GM12878 (cell line): Measurements from ENCODE around the gene EPB41L1. TPM values are rescaled to one million over a fixed set of nuclear protein-coding genes. Genes with fewer than 3 reads are reported as not detected.

Experiments used
- ATAC-seq: fragments of 200-7000 bp; cut with Tn5 transposase; 3 replicates; pipeline ENCODE4 v1.9.1; 2020; ENCODE audit warnings: mild to moderate bottlenecking, moderate library complexity
- BruUV-seq: library from RNA; stranded (reverse); fragments of 400-500 nt; replicated peaks from 2 replicates; lab custom pipeline; 2021; lab: Mats Ljungman, UMichigan
- CTCF ChIA-PET: fragments of 300-600 bp; sonication (Branson Sonifier 250); formaldehyde crosslinking; extraction: SDS; loops from one replicate; lab custom pipeline; 2021; ENCODE audit warnings: inconsistent platforms; lab: Yijun Ruan, JAX
- POLR2A ChIA-PET: fragments of 350-600 bp; formaldehyde crosslinking; extraction: SDS; loops from one replicate; lab custom pipeline; 2021; ENCODE audit warnings: inconsistent platforms; lab: Charles Lee
- RAD21 ChIA-PET: fragments of 300-600 bp; sonication (Branson Sonifier 250); formaldehyde crosslinking; loops from one replicate; lab custom pipeline; 2023; ENCODE audit warnings: antibody characterized with exemption; ENCODE audit not compliant: unreplicated experiment; lab: Charles Lee
- SMC1A ChIA-PET: fragments of 300-600 bp; sonication (Branson Sonifier 250); formaldehyde crosslinking; loops from one replicate; lab custom pipeline; 2023; ENCODE audit not compliant: unreplicated experiment, uncharacterized antibody; lab: Charles Lee
- DNase-seq: peaks from one replicate; pipeline ENCODE4 v3.0.0-alpha.2; 2011; ENCODE audit warnings: low read depth, low spot score
- FAIRE-seq: peaks from 3 replicates; lab custom pipeline; 2011; peaks lifted over from hg19 to GRCh38; lab: Jason Lieb, UNC
- H2AFZ ChIP-seq: 2 replicates; pipeline ENCODE4 v1.6.0; 2011; ENCODE audit warnings: low read depth, low read length, control low read depth; ENCODE audit not compliant: control insufficient read depth
- H3K27ac ChIP-seq: 2 replicates; pipeline ENCODE4 v1.5.1; 2011; ENCODE audit warnings: control low read depth; ENCODE audit not compliant: control insufficient read depth, insufficient read depth
- H3K27me3 ChIP-seq, 2 experiments: replicated peaks in 1 of 2; 2 replicates each; pipeline versions ENCODE4 v1.6.0 to v1.6.1; 2011; ENCODE audit warnings: low read length in 1 of 2; ENCODE audit not compliant: control insufficient read depth in 2 of 2, insufficient read depth in 2 of 2
- H3K36me3 ChIP-seq, 2 experiments: 2 replicates each; pipeline ENCODE4 v1.5.1; 2011; ENCODE audit warnings: low read length in 1 of 2; ENCODE audit not compliant: control insufficient read depth in 2 of 2, insufficient read depth in 2 of 2
- H3K4me1 ChIP-seq: 2 replicates; pipeline ENCODE4 v1.6.1; 2011; ENCODE audit warnings: mild to moderate bottlenecking, low read length, moderate library complexity, mixed read lengths; ENCODE audit not compliant: control insufficient read depth, insufficient read depth
- H3K4me2 ChIP-seq: 2 replicates; pipeline ENCODE4 v1.6.0; 2011; ENCODE audit warnings: control low read depth; ENCODE audit not compliant: control insufficient read depth, insufficient read depth
- H3K4me3 ChIP-seq: fragments of 200-600 bp; sonication (generic); 2 replicates; pipeline ENCODE4 v1.5.1; 2016
- H3K79me2 ChIP-seq: 2 replicates; pipeline ENCODE4 v1.6.0; 2011; ENCODE audit warnings: low read length; ENCODE audit not compliant: control insufficient read depth, insufficient read depth
- H3K9ac ChIP-seq: 2 replicates; pipeline ENCODE4 v1.8.0; 2011; ENCODE audit warnings: low read length, control low read depth, mixed read lengths; ENCODE audit not compliant: control insufficient read depth, insufficient read depth
- H3K9me3 ChIP-seq: replicated peaks from 3 replicates; pipeline ENCODE4 v1.5.1; 2011; ENCODE audit warnings: mild to moderate bottlenecking, low read length; ENCODE audit not compliant: control insufficient read depth, insufficient read depth
- H4K20me1 ChIP-seq: 2 replicates; pipeline ENCODE4 v1.6.0; 2011; ENCODE audit not compliant: control insufficient read depth, insufficient read depth
- BCL11A ChIP-seq: IDR thresholded peaks from 2 replicates; pipeline ENCODE4 v1.6.1; 2011; ENCODE audit warnings: low read depth, low read length
- EGR1 ChIP-seq, 2 experiments: IDR thresholded peaks; 1 replicate in 1 of 2; 2 replicates in 1 of 2; pipeline ENCODE4 v1.6.1; 2011 to 2012; ENCODE audit warnings: low read depth in 2 of 2, low read length in 2 of 2, borderline replicate concordance in 1 of 2, mild to moderate bottlenecking in 1 of 2, moderate library complexity in 1 of 2
- FOS ChIP-seq: IDR thresholded peaks from 3 replicates; pipeline ENCODE4 v1.6.1; 2011; ENCODE audit warnings: borderline replicate concordance; ENCODE audit not compliant: insufficient read length; ENCODE audit errors: extremely low read depth
- IRF4 ChIP-seq: IDR thresholded peaks from 2 replicates; pipeline ENCODE4 v1.6.1; 2011; ENCODE audit warnings: low read depth, low read length
- JUNB ChIP-seq: IDR thresholded peaks from 2 replicates; pipeline ENCODE4 v1.6.1; 2016; ENCODE audit warnings: antibody characterized with exemption, mild to moderate bottlenecking
- JUND ChIP-seq: IDR thresholded peaks from 2 replicates; pipeline ENCODE4 v1.6.1; 2012; ENCODE audit warnings: low read depth, mild to moderate bottlenecking, low read length, improper control_type of control experiment, moderate library complexity
- KDM1A ChIP-seq: fragments of 200-600 bp; sonication (generic); IDR thresholded peaks from 2 replicates; pipeline ENCODE4 v1.6.1; 2016; ENCODE audit warnings: borderline replicate concordance
- KLF5 ChIP-seq: fragments of 450-650 bp; IDR thresholded peaks from 2 replicates; pipeline ENCODE4 v1.6.1; 2014; ENCODE audit warnings: mild to moderate bottlenecking; ENCODE audit not compliant: partially characterized antibody
- POU2F2 ChIP-seq: IDR thresholded peaks from 3 replicates; pipeline ENCODE4 v1.6.1; 2011; ENCODE audit warnings: low read depth, mild to moderate bottlenecking, low read length, borderline replicate concordance
- SIX5 ChIP-seq: IDR thresholded peaks from 2 replicates; pipeline ENCODE4 v1.6.1; 2011; ENCODE audit warnings: mild to moderate bottlenecking, low read depth, low read length, moderate library complexity; ENCODE audit not compliant: severe bottlenecking
- SMAD5 ChIP-seq: IDR thresholded peaks from 2 replicates; pipeline ENCODE4 v1.6.1; 2016; ENCODE audit warnings: antibody characterized with exemption, low read depth
- SRF ChIP-seq, 2 experiments: IDR thresholded peaks; 2 replicates each; pipeline ENCODE4 v1.6.1; 2011; ENCODE audit warnings: low read depth in 2 of 2, low read length in 2 of 2, mild to moderate bottlenecking in 1 of 2, moderate library complexity in 1 of 2
- SUPT20H ChIP-seq: IDR thresholded peaks from 2 replicates; pipeline ENCODE4 v1.6.1; 2011; ENCODE audit warnings: low read depth, mild to moderate bottlenecking, low read length, moderate library complexity, borderline replicate concordance; ENCODE audit not compliant: control insufficient read depth
- TCF3 ChIP-seq: IDR thresholded peaks from 2 replicates; pipeline ENCODE4 v1.6.1; 2012; ENCODE audit warnings: low read depth, mild to moderate bottlenecking, low read length, borderline replicate concordance; ENCODE audit not compliant: insufficient read depth
- ZNF217 ChIP-seq: fragments of 450-650 bp; IDR thresholded peaks from 2 replicates; pipeline ENCODE4 v1.6.1; 2017; ENCODE audit warnings: antibody characterized with exemption, mild to moderate bottlenecking
- WGBS: methylation state at CpG from one replicate; pipeline ENCODE4 v1.1.6; 2016; ENCODE audit warnings: low lambda C conversion rate; ENCODE audit not compliant: insufficient replicate concordance, insufficient coverage; ENCODE audit errors: missing lambda C conversion rate; 5-methylcytosine and 5-hydroxymethylcytosine counted together
- in situ Hi-C: fragments of 300-500 bp; cut with MboI; formaldehyde crosslinking; loops from 9 replicates; pipeline ENCODE4 v1.14.3; 2018; ENCODE audit warnings: mixed read lengths
- intact Hi-C: fragments of 100-400 bp; cut with micrococcal nuclease; formaldehyde crosslinking; loops from one replicate; pipeline ENCODE4 v1.14.2; 2022; ENCODE audit not compliant: unreplicated experiment
- polyA plus RNA-seq, 11 experiments: library from polyadenylated mRNA; depleted of rRNA in 4 of 11; unstranded in 6 of 11; stranded (reverse) in 5 of 11; fragments of >200 nt; fragmentation: Nextera tagmentation in 4 of 11; fragmentation: Illumina TruSeq in 1 of 11; extraction: Ambion mirVana in 4 of 11; extraction: Trizol in 1 of 11; gene quantifications; 1 replicate in 1 of 11; 2 replicates in 10 of 11; pipeline versions ENCODE4 v1.2.1 to v1.2.3, GENCODE V29; 2011 to 2016; ENCODE audit warnings: inconsistent platforms in 2 of 11, missing spikeins in 2 of 11, low read depth in 1 of 11
- total RNA-seq, 4 experiments: library from RNA; depleted of rRNA in 3 of 4; stranded (reverse); fragments of >200 nt in 3 of 4; fragmentation: Illumina TruSeq in 1 of 4; extraction: Trizol in 1 of 4; gene quantifications; 2 replicates each; pipeline versions ENCODE4 v1.2.1 to v1.2.3, GENCODE V29; 2013 to 2021
- TF ChIP-seq, protein P1 (sequence below): IDR thresholded peaks from 2 replicates; pipeline ENCODE4 v1.6.1; 2011; ENCODE audit warnings: low read depth, mild to moderate bottlenecking, low read length, moderate library complexity, borderline replicate concordance; ENCODE audit errors: extremely low read depth
- TF ChIP-seq, protein P2 (sequence below): fragments of 450-650 bp; IDR thresholded peaks from 2 replicates; pipeline ENCODE4 v1.6.1; 2017; ENCODE audit warnings: mild to moderate bottlenecking, low read depth, inconsistent platforms; ENCODE audit not compliant: poor library complexity, severe bottlenecking
- TF ChIP-seq, protein P3 (sequence below): IDR thresholded peaks from 2 replicates; pipeline ENCODE4 v1.6.1; 2012; ENCODE audit warnings: low read depth, low read length, improper control_type of control experiment
- TF ChIP-seq, protein P4 (sequence below): fragments of 450-650 bp; IDR thresholded peaks from 2 replicates; pipeline ENCODE4 v1.6.1; 2017; ENCODE audit warnings: antibody characterized with exemption, mild to moderate bottlenecking, moderate library complexity

Gene EPB41L1
- total and polyA plus RNA-seq, 10 of the 15 experiments (the other 5 are each of a cell fraction or from before 2014, with no cell fraction given), result 0.08 to 3.2 (median 0.31) TPM

DNA sequence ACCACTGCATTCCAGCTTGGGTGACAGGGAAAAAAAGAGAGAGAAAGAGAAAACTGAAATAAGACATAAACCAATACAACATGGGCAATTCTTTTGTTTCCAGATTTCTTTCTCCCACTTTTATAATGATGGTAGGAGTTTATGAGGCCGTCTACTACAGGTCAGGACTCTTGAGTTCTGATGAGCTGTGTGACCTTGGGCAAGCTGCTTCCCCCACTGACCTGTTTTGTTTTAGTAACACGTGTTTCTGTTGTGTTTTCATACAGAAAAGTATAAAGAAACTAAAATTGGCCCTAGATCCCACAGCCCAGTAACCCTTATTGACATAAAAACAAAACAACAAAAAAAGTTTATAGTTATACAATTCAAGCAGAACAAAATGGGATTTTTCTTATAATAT lies 58.8 kb downstream of the EPB41L1 start:
- Histone ChIP-seq H3K4me3 (no peak overlapping the region), H3K9me3 (no peaks in the 10 kb centered on the region), H3K27ac (no peak overlapping the region), H3K9ac (no peak overlapping the region), H3K36me3 (no peaks in the 10 kb centered on the region), H3K4me2 (no peak overlapping the region), H4K20me1 (no peaks in the 10 kb centered on the region), H3K79me2 (no peaks in the 10 kb centered on the region), H2AFZ (no peak overlapping the region), H3K4me1 (no peaks in the 10 kb centered on the region), H3K27me3 (no peaks in the 10 kb centered on the region; a peak in 1 of 4 replicates)
- BruUV-seq, result no TSS peak
- ChIA-PET POLR2A (no interaction called here), RAD21 (interaction anchor here (1.3 kb wide), 1 partner anchor 226 kb away, joined by 9 read pairs; no protein-coding TSS in a partner anchor), CTCF (interaction anchor here (0.6 to 3.8 kb wide), 9 partner anchors 11 to 831 kb away, joined by 3 to 25 read pairs (median 4); no protein-coding TSS in a partner anchor), SMC1A (interaction anchor here (0.9 to 2.5 kb wide), 4 partner anchors 11 to 236 kb away, joined by 3 to 14 read pairs (median 4); no protein-coding TSS in a partner anchor)
- 17% methylated on average over 2 of the region's 2 CpGs for WGBS
- in situ Hi-C loops (no loop called here), intact Hi-C loops (no loop called here)
- ATAC-seq (no peak), DNase-seq (no peak), FAIRE-seq (no peak)
- TF ChIP-seq, protein P1, sequence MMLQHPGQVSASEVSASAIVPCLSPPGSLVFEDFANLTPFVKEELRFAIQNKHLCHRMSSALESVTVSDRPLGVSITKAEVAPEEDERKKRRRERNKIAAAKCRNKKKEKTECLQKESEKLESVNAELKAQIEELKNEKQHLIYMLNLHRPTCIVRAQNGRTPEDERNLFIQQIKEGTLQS, result no peak
- no peak for TF ChIP-seq SUPT20H
- TF ChIP-seq SRF (IDR thresholded peaks at IDR 0.05; ENCODE audit: low read depth in 2 of 2, low read length in 2 of 2), result no peak
- no peak for TF ChIP-seq JUND
- TF ChIP-seq SMAD5, result no peak
- no peak for TF ChIP-seq BCL11A
- TF ChIP-seq SIX5, result no peak
- no peak for TF ChIP-seq JUNB
- TF ChIP-seq, protein P2, sequence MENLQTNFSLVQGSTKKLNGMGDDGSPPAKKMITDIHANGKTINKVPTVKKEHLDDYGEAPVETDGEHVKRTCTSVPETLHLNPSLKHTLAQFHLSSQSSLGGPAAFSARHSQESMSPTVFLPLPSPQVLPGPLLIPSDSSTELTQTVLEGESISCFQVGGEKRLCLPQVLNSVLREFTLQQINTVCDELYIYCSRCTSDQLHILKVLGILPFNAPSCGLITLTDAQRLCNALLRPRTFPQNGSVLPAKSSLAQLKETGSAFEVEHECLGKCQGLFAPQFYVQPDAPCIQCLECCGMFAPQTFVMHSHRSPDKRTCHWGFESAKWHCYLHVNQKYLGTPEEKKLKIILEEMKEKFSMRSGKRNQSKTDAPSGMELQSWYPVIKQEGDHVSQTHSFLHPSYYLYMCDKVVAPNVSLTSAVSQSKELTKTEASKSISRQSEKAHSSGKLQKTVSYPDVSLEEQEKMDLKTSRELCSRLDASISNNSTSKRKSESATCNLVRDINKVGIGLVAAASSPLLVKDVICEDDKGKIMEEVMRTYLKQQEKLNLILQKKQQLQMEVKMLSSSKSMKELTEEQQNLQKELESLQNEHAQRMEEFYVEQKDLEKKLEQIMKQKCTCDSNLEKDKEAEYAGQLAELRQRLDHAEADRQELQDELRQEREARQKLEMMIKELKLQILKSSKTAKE, result no peak
- TF ChIP-seq, protein P3, sequence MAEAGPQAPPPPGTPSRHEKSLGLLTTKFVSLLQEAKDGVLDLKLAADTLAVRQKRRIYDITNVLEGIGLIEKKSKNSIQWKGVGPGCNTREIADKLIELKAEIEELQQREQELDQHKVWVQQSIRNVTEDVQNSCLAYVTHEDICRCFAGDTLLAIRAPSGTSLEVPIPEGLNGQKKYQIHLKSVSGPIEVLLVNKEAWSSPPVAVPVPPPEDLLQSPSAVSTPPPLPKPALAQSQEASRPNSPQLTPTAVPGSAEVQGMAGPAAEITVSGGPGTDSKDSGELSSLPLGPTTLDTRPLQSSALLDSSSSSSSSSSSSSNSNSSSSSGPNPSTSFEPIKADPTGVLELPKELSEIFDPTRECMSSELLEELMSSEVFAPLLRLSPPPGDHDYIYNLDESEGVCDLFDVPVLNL, result no peak
- no peak for TF ChIP-seq TCF3
- TF ChIP-seq KLF5, result no peak
- TF ChIP-seq IRF4, result no peak
- no peak for TF ChIP-seq ZNF217
- TF ChIP-seq, protein P4, sequence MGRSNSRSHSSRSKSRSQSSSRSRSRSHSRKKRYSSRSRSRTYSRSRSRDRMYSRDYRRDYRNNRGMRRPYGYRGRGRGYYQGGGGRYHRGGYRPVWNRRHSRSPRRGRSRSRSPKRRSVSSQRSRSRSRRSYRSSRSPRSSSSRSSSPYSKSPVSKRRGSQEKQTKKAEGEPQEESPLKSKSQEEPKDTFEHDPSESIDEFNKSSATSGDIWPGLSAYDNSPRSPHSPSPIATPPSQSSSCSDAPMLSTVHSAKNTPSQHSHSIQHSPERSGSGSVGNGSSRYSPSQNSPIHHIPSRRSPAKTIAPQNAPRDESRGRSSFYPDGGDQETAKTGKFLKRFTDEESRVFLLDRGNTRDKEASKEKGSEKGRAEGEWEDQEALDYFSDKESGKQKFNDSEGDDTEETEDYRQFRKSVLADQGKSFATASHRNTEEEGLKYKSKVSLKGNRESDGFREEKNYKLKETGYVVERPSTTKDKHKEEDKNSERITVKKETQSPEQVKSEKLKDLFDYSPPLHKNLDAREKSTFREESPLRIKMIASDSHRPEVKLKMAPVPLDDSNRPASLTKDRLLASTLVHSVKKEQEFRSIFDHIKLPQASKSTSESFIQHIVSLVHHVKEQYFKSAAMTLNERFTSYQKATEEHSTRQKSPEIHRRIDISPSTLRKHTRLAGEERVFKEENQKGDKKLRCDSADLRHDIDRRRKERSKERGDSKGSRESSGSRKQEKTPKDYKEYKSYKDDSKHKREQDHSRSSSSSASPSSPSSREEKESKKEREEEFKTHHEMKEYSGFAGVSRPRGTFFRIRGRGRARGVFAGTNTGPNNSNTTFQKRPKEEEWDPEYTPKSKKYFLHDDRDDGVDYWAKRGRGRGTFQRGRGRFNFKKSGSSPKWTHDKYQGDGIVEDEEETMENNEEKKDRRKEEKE, result no peak
- no peak for TF ChIP-seq FOS
- no peak for TF ChIP-seq KDM1A
- no peak for TF ChIP-seq POU2F2
- no peak for TF ChIP-seq EGR1 (IDR thresholded peaks at IDR 0.05; ENCODE audit: borderline replicate concordance in 1 of 2, low read depth in 2 of 2, low read length in 2 of 2)
